PC-3 (cell line): Measurements from ENCODE around the gene CAPN5.

Experiments used
- EZH2 ChIP-seq: fragments of 300-600 bp; sonication (generic); IDR thresholded peaks from one replicate; pipeline ENCODE4 v1.6.1; 2017; ENCODE audit warnings: antibody characterized with exemption, mild to moderate bottlenecking, low read length; ENCODE audit not compliant: unreplicated experiment
- EZH2phosphoT487 ChIP-seq: fragments of 300-600 bp; sonication (generic); IDR thresholded peaks from 2 replicates; pipeline ENCODE4 v1.6.1; 2018; ENCODE audit warnings: mild to moderate bottlenecking, antibody characterized with exemption, low read length, borderline replicate concordance
- TF ChIP-seq, protein P1 (sequence below): fragments of 300-600 bp; sonication (generic); conservative IDR thresholded peaks from 2 replicates; pipeline ENCODE4 v1.5.1; 2017; ENCODE audit warnings: antibody characterized with exemption, low read depth, mild to moderate bottlenecking, low read length

GRCh38 chr11:77123591-77123990, 56.8 kb downstream of the CAPN5 start:
- TF ChIP-seq, protein P1, sequence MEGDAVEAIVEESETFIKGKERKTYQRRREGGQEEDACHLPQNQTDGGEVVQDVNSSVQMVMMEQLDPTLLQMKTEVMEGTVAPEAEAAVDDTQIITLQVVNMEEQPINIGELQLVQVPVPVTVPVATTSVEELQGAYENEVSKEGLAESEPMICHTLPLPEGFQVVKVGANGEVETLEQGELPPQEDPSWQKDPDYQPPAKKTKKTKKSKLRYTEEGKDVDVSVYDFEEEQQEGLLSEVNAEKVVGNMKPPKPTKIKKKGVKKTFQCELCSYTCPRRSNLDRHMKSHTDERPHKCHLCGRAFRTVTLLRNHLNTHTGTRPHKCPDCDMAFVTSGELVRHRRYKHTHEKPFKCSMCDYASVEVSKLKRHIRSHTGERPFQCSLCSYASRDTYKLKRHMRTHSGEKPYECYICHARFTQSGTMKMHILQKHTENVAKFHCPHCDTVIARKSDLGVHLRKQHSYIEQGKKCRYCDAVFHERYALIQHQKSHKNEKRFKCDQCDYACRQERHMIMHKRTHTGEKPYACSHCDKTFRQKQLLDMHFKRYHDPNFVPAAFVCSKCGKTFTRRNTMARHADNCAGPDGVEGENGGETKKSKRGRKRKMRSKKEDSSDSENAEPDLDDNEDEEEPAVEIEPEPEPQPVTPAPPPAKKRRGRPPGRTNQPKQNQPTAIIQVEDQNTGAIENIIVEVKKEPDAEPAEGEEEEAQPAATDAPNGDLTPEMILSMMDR = no peak
- no peak for TF ChIP-seq EZH2phosphoT487
- TF ChIP-seq EZH2 = no peak
